H9 (cell line): Measurements from ENCODE around the gene SLC22A13. TPM values are rescaled to one million over a fixed set of nuclear protein-coding genes. Genes with fewer than 3 reads are reported as not detected.

Source experiments
- DNase-seq: peaks from one replicate; pipeline ENCODE4 v3.0.0-alpha.2; 2017
- H2AFZ ChIP-seq: one replicate; pipeline ENCODE4 v1.6.1; 2013; ENCODE audit warnings: mild to moderate bottlenecking, low read length, control low read depth, moderate library complexity
- H2AK5ac ChIP-seq: 2 replicates; pipeline ENCODE4 v1.6.1; 2013; ENCODE audit warnings: low read length, control low read depth, mixed read lengths; ENCODE audit not compliant: insufficient read length
- H2BK120ac ChIP-seq: one replicate; pipeline ENCODE4 v1.6.1; 2013; ENCODE audit warnings: low read depth, mild to moderate bottlenecking, low read length, control low read depth, inconsistent platforms; ENCODE audit not compliant: poor library complexity, severe bottlenecking
- H2BK12ac ChIP-seq: 2 replicates; pipeline ENCODE4 v1.6.1; 2013; ENCODE audit warnings: low read length, control low read depth, mixed read lengths, low read depth; ENCODE audit not compliant: insufficient read length
- H2BK15ac ChIP-seq: 2 replicates; pipeline ENCODE4 v1.6.1; 2013; ENCODE audit warnings: low read depth, low read length, control low read depth
- H2BK20ac ChIP-seq: one replicate; pipeline ENCODE4 v1.6.1; 2013; ENCODE audit warnings: low read depth, mild to moderate bottlenecking, low read length, control low read depth, inconsistent platforms; ENCODE audit not compliant: poor library complexity, severe bottlenecking
- H2BK5ac ChIP-seq: 2 replicates; pipeline ENCODE4 v1.6.1; 2013; ENCODE audit warnings: low read length, control low read depth, mixed read lengths; ENCODE audit not compliant: insufficient read length
- H3K14ac ChIP-seq: 2 replicates; pipeline ENCODE4 v1.6.1; 2013; ENCODE audit warnings: low read length, control low read depth; ENCODE audit not compliant: insufficient read depth
- H3K18ac ChIP-seq: 2 replicates; pipeline ENCODE4 v1.6.1; 2013; ENCODE audit warnings: low read depth, mild to moderate bottlenecking, mixed read lengths, low read length, control low read depth; ENCODE audit not compliant: insufficient read length
- H3K23ac ChIP-seq: 2 replicates; pipeline ENCODE4 v1.6.1; 2013; ENCODE audit warnings: low read length, control low read depth, mixed read lengths, low read depth; ENCODE audit not compliant: insufficient read length
- H3K23me2 ChIP-seq: 2 replicates; pipeline ENCODE4 v1.6.1; 2013; ENCODE audit warnings: low read depth, mild to moderate bottlenecking, mixed read lengths, low read length, control low read depth; ENCODE audit not compliant: insufficient read length, poor library complexity, severe bottlenecking
- H3K27ac ChIP-seq: 2 replicates; pipeline ENCODE4 v1.5.1; 2013; ENCODE audit warnings: low read length, control low read depth, mixed read lengths, low read depth; ENCODE audit not compliant: insufficient read length
- H3K27me3 ChIP-seq: 2 replicates; pipeline ENCODE4 v1.6.1; 2013; ENCODE audit warnings: low read length, control low read depth, inconsistent platforms; ENCODE audit not compliant: insufficient read depth
- H3K4ac ChIP-seq: 2 replicates; pipeline ENCODE4 v1.6.1; 2013; ENCODE audit warnings: low read depth, mild to moderate bottlenecking, control low read depth, inconsistent platforms, low read length, moderate library complexity
- H3K4me1 ChIP-seq: 2 replicates; pipeline ENCODE4 v1.6.1; 2013; ENCODE audit warnings: low read length, control low read depth, inconsistent platforms; ENCODE audit not compliant: insufficient read depth
- H3K4me2 ChIP-seq: 2 replicates; pipeline ENCODE4 v1.6.1; 2013; ENCODE audit warnings: low read length, control low read depth, mixed read lengths; ENCODE audit not compliant: insufficient read length, insufficient read depth
- H3K56ac ChIP-seq: 2 replicates; pipeline ENCODE4 v1.6.1; 2013; ENCODE audit warnings: low read depth, mild to moderate bottlenecking, mixed read lengths, low read length, control low read depth; ENCODE audit not compliant: insufficient read length
- H3K79me1 ChIP-seq: 2 replicates; pipeline ENCODE4 v1.6.1; 2013; ENCODE audit warnings: low read depth, mild to moderate bottlenecking, moderate library complexity, low read length, control low read depth, inconsistent platforms; ENCODE audit not compliant: insufficient read depth, poor library complexity, severe bottlenecking
- H3K79me2 ChIP-seq: 2 replicates; pipeline ENCODE4 v1.6.1; 2013; ENCODE audit warnings: low read length, control low read depth, inconsistent platforms; ENCODE audit not compliant: insufficient read depth
- H3K9ac ChIP-seq: 2 replicates; pipeline ENCODE4 v1.6.1; 2013; ENCODE audit warnings: low read length, control low read depth, mixed read lengths; ENCODE audit not compliant: insufficient read length; ENCODE audit errors: extremely low read depth
- H3K9me3 ChIP-seq: one replicate; pipeline ENCODE4 v1.6.1; 2013; ENCODE audit warnings: low read depth, low read length, inconsistent platforms; ENCODE audit not compliant: control insufficient read depth
- H3T11ph ChIP-seq: one replicate; pipeline ENCODE4 v1.6.1; 2013; ENCODE audit warnings: mild to moderate bottlenecking, low read length, control low read depth, inconsistent platforms
- H4K20me1 ChIP-seq: one replicate; pipeline ENCODE4 v1.6.1; 2013; ENCODE audit not compliant: control insufficient read depth, insufficient read length, insufficient read depth
- H4K5ac ChIP-seq: 2 replicates; pipeline ENCODE4 v1.6.1; 2013; ENCODE audit warnings: low read depth, mild to moderate bottlenecking, mixed read lengths, low read length, control low read depth; ENCODE audit not compliant: insufficient read length
- H4K8ac ChIP-seq: replicated peaks from 2 replicates; pipeline ENCODE4 v1.6.1; 2013; ENCODE audit warnings: low read length, control low read depth, mixed read lengths, low read depth; ENCODE audit not compliant: insufficient read length
- H4K91ac ChIP-seq: 2 replicates; pipeline ENCODE4 v1.6.1; 2013; ENCODE audit warnings: low read depth, mild to moderate bottlenecking, moderate library complexity, mixed read lengths, low read length, control low read depth; ENCODE audit not compliant: insufficient read length
- H3K27ac Mint-ChIP-seq, 3 experiments: 2 replicates in 2 of 3; 3 replicates in 1 of 3; pipeline ENCODE4 v1.8.0; 2020 to 2021; ENCODE audit warnings: mixed read lengths in 3 of 3, mild to moderate bottlenecking in 1 of 3, moderate library complexity in 1 of 3
- H3K27me3 Mint-ChIP-seq: 2 replicates; pipeline ENCODE4 v1.8.0; 2021; ENCODE audit warnings: low read depth, mild to moderate bottlenecking, moderate library complexity, mixed read lengths
- H3K36me3 Mint-ChIP-seq, 3 experiments: 2 replicates in 2 of 3; 3 replicates in 1 of 3; pipeline ENCODE4 v1.8.0; 2020 to 2021; ENCODE audit warnings: low read depth in 3 of 3, mixed read lengths in 3 of 3; ENCODE audit not compliant: insufficient read depth in 1 of 3
- H3K4me1 Mint-ChIP-seq, 2 experiments: 2 replicates each; pipeline ENCODE4 v1.8.0; 2020; ENCODE audit warnings: mixed read lengths in 2 of 2
- H3K4me3 Mint-ChIP-seq, 2 experiments: 2 replicates in 1 of 2; 3 replicates in 1 of 2; pipeline ENCODE4 v1.8.0; 2020 to 2021; ENCODE audit warnings: mild to moderate bottlenecking in 2 of 2, mixed read lengths in 2 of 2, moderate library complexity in 1 of 2
- H3K9me3 Mint-ChIP-seq, 2 experiments: 2 replicates in 1 of 2; 3 replicates in 1 of 2; pipeline ENCODE4 v1.8.0; 2020; ENCODE audit warnings: mild to moderate bottlenecking in 2 of 2, mixed read lengths in 2 of 2, moderate library complexity in 1 of 2
- CTCF ChIP-seq: fragments of 200-600 bp; sonication (generic); conservative IDR thresholded peaks from 3 replicates; pipeline ENCODE4 v1.8.0; 2021; ENCODE audit warnings: antibody characterized with exemption, mild to moderate bottlenecking
- WGBS: extraction: QIAGEN DNeasy Blood & Tissue Kit; methylation state at CpG from one replicate; pipeline ENCODE4 v1.1.7; 2013; ENCODE audit warnings: missing lambda C conversion rate, low lambda C conversion rate, mixed read lengths; ENCODE audit not compliant: insufficient read length; ENCODE audit errors: extremely low coverage; 5-methylcytosine and 5-hydroxymethylcytosine counted together
- total RNA-seq: library from RNA; stranded (reverse); gene quantifications from 2 replicates; pipeline ENCODE4 v1.2.1, GENCODE V29; 2021

The SLC22A13 gene
- total RNA-seq, 1 experiment from 2014 or later, result not detected

GRCh38 chr3:38264353-38264771, 1.2 kb upstream of the SLC22A13 start:
- Histone ChIP-seq H3K4me2 (no peak overlapping the region), H2BK5ac (no peak overlapping the region), H2BK12ac (no peak overlapping the region), H2AK5ac (no peak overlapping the region), H4K20me1 (peaks cover 3% of the 10 kb centered on the region), H2BK15ac (no peak overlapping the region), H3K27me3 (no peaks in the 10 kb centered on the region), H3K56ac (no peak overlapping the region), H3K79me1 (no peaks in the 10 kb centered on the region), H3K9me3 (no peaks in the 10 kb centered on the region), H2BK120ac (no peak overlapping the region), H3T11ph (no peak overlapping the region), H3K79me2 (no peaks in the 10 kb centered on the region), H3K9ac (no peak overlapping the region), H3K23ac (no peak overlapping the region), H4K5ac (no peak overlapping the region), H4K91ac (no peak overlapping the region), H3K4ac (no peak overlapping the region), H2AFZ (no peak overlapping the region), H3K4me1 (no peaks in the 10 kb centered on the region; the same call in 1 of the 2 replicates), H2BK20ac (no peak overlapping the region), H3K27ac (no peak overlapping the region), H3K23me2 (no peaks in the 10 kb centered on the region), H4K8ac (no peak overlapping the region), H3K14ac (no peak overlapping the region), H3K18ac (no peak overlapping the region)
- H3K36me3 Mint-ChIP-seq, result no peaks in the 10 kb centered on the region
- H3K4me3 Mint-ChIP-seq, result no peak overlapping the region
- no peak for TF ChIP-seq CTCF
- H3K27ac Mint-ChIP-seq, result no peak overlapping the region
- WGBS, result no CpG with 5 or more reads among the region's 1 CpG
- no peaks in the 10 kb centered on the region for H3K27me3 Mint-ChIP-seq
- H3K4me1 Mint-ChIP-seq, result peaks cover 20 to 27% of the 10 kb centered on the region in 2 experiments
- no peak for DNase-seq
- no peaks in the 10 kb centered on the region for H3K9me3 Mint-ChIP-seq
